ENCODE results near the gene ARHGEF33.

ARHGEF33 gene

DNA sequence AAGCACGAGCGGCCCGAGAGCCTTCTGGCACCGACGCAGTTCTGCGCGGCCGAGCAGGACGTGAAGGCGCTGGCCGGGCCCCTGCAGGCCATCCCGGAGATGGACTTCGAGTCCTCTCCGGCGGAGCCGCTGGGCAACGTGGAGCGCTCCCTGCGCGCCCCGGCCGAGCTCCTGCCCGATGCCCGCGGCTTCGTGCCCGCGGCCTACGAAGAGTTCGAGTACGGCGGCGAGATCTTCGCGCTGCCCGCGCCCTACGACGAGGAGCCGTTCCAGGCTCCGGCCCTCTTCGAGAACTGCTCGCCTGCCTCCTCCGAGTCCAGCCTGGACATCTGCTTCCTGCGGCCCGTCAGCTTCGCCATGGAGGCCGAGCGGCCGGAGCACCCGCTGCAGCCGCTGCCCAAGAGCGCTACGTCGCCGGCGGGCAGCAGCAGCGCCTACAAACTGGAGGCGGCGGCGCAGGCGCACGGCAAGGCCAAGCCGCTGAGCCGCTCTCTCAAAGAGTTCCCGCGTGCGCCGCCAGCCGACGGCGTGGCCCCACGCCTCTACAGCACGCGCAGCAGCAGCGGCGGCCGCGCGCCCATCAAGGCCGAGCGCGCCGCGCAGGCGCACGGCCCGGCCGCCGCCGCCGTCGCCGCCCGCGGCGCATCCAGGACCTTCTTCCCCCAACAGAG is 70.4 kb downstream of the ARHGEF33 start:
- peak; percentile 80 for DNase-seq (ENCODE audit: low read depth)

DNA sequence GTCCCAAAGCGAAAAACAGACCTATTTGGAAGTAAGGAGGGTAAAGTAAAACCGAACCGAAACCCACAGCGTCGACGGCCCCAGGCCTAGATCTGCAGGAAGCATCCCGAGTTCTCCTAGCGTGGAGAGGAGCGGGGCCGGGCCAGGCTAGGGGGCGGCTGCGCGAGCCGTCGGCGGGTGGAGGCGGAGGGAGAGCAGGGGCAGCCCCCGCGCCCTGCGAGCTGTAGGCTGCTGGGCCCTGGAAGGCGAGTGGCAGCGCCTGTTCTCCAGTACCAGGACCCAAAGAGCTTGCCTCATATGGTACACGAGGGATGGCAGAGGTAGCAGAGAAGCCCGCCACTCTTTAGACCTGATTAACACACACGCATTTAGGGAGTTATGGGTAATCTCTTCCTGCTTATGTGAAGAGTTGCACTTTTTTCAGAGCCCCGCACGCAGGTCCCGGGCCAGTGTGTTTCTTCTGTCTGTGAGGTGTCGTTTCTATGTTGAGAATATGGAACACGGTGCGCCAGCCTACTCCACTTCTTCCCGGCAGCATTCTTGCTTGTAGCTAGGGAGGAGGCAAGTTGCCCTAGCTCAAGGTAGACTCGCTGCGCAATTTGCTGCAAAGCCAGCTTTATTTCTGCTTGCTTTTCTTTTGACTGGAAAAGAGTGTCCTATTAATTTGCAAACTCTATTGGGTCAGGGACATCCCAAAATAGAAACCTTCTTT is 71.1 kb downstream of the ARHGEF33 start:
- DNase-seq (ENCODE audit: low read depth) = no peak

DNA sequence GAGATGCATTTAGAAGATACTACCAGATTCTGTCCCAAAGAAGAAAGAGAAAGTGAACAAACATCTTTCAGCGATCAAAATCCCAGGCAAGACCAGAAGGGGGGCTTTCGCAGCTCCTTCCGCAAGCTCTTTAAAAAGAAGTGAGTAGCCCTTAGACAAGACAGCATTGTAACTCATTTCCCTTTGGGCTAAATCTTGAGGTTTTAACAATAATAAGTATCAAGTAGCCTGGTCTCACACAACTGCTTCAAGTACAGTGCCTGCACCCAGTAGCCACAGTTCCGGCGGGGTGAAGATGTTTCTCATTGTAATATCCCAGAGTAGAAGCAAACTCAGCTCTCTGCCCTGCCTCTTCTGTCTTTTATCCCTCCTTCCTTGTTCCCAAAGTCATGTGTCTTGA is 76.3 kb downstream of the ARHGEF33 start:
- no peak for DNase-seq (ENCODE audit: low read depth)

DNA sequence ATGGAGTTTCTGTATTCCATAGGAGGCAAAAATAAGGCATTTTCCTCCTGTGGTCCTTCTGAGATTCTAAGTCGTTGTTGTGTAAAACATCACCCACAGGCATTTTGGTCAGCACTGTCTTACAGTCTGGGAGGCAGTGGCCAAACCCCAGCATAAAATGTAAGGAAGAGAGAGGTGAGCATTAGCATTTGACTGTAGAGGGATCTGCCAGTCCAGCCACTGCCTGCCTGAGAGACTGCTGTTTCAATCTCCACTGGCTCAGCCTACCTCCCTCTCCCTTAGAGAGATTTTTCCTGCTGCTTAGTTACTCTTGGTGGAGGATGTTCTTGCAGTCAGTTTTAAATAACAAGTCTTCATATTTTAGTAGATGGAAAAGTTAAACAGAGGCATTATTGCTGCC is 77.0 kb downstream of the ARHGEF33 start:
- DNase-seq (ENCODE audit: low read depth) = no peak

DNA sequence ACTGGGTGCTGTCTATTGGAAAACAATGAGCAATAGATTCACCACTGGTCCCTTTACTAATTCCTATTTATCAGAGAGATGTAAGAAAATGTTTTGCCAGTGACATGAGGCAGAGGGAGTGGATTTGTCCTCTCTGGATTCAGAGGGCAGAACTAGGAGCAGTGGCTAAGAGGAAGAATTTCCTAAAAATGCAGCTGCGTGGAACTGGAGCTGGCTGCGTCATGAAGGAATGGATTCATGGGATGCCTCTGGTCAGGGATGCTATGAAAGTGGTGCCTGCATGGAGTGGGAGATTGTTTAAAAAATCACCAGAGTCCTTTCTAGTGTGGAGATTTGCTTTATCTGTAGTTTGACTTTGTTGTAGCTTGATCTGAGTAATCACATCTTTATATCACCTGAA is 78.3 kb downstream of the ARHGEF33 start:
- DNase-seq (ENCODE audit: low read depth) = no peak

DNA sequence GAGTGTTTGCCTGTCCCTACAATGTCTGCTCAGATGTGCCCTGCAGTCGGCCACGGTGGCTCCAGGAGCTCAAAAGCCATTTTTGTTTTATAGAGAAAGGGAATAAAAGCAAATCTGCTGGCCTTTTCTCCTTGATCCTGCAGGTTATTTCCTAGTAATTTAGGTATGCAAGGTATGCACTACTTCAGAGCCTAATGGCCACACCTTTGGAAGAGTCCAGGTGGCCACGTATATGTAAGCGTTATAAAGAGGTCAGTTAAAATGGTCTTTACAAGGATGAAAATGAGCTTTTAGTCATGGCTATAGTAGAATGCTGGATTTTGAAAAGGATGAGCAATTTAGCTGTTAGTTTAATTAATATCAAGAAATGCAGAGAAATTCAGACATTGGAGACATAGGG is 81.7 kb downstream of the ARHGEF33 start:
- DNase-seq (ENCODE audit: low read depth) = no peak

DNA sequence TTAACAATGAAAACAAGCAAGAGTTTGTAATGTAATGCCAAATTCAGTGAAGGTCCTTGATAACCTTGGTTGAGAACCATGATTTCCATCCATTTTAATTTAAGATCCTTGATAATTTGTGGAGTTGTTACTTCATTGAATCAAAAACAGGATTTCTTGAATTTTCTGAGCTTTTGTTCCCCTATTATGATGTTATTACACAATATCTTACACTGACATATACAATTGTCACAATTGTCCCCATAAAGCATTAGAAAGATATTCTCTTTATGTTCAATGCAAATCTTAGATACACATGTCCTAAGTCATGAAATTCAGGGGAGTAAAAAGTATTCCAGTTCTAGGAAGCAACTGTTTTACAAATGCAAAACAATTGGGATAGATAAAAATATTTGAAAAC is 83.6 kb downstream of the ARHGEF33 start:
- DNase-seq (ENCODE audit: low read depth) = no peak

DNA sequence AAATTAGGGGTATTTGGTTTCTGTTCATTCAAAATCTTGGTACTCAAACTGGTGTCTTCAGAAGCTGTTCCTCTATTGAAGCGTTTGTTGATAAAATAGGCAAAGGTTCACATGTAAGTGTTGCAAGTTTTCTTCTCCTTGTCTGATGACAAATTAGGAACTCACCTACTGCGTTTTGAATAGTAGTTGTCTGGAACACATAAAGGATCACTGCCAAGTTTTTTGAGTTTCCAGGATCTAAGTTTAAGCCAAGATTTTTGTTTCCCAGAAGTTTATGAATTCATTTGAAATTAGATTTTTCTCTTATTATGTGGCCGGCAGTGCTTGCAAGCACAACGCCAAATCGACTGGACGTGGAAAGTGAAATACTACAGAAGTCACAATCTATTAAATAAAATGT is 85.4 kb downstream of the ARHGEF33 start:
- no peak for DNase-seq (ENCODE audit: low read depth)

DNA sequence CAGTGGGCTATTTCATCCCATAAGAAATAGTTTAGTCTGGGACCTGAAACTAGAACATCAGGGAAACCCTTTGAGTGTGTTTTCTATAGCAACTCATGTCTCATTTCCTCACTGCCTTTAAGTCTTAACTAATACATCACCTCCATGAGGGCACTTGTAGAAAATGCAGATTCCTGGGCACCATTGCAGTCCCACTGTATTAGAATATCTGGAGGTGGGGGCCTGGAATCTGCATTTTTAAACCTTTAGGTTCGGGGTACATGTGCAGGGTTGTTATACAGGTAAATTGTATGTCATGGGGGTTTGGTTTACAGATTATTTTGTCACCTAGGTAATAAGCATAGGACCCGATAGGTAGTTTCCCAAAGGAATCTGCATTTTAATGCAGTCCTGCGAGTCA is 87.4 kb downstream of the ARHGEF33 start:
- no peak for DNase-seq (ENCODE audit: low read depth)

DNA sequence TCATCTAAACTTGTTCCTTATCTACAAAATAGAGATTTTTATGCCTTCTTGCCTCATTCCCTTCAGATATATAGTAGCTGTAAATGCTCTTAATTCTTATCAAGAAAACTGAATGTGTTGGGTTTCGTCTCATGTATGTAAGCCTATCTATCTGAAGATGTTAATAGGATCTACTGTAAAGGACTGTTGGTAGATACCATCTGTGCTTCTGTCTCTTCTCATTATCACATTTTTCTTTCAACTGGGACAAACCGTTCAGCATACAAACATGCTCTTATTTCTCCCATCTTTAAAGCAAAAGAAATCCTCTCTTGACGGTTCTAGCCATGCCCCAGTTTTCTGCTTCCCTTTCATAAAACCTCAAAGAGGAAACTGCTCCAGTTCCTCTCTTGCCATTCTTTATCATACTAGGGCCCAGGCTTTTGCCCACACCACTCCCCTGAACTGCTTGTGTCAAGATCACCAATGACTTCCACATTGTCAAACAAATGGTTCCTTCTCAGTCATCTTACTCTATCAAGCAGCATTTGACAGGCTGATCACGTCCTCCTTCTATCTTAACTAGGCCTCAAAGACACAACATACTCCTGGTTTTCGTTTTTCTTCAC is 88.7 kb downstream of the ARHGEF33 start:
- DNase-seq (ENCODE audit: low read depth) = no peak

DNA sequence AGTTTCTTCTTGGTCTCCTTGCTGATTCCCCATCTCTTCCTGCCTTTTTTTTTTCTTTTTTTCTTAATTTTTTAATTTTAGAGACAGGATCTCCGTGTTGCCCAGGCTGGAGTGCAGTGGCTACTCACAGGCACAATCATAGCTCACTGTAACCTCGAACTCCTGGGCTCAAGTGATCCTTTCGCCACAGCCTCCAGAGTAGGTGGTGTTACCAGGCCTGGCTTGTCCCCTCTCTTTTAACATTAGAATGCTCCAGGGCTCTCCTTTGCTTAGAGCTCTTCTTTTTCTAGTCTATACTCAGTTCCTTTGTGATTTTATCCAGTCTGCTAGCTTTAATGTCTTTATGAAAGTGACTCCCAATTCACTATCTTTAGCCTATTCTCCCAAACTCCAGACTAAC is 89.2 kb downstream of the ARHGEF33 start:
- DNase-seq (ENCODE audit: low read depth) = no peak

DNA sequence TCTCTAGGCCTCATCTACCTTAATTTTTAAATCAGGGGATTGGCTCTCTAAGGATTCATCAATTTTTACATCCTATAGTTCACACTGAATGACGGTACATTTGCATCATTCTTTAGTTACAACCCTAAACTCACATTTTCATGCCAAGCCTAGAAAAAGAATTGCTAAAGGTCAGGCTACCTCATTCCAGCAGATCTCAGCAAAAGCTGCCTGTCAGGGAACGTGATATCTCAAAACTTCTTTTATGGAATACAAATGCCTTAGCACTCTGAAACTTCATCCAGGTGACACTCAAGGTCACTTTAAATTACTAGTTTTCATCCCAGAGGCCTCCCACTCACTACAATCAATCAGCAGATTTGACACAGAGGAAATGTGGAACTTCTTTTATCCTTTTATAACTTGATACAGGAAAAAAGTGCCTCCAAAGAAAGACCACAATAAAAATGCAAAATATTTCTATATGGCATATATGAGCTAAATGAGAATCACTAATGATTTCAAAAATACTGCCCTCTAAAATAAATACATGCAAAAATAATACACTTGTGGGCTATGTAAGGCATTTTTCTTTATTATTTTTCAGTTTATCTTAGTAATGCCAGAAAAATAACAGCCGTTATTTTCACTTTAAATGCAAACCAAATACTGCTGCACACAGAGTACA is 91.5 kb downstream of the ARHGEF33 start:
- DNase-seq (ENCODE audit: low read depth) = no peak

DNA sequence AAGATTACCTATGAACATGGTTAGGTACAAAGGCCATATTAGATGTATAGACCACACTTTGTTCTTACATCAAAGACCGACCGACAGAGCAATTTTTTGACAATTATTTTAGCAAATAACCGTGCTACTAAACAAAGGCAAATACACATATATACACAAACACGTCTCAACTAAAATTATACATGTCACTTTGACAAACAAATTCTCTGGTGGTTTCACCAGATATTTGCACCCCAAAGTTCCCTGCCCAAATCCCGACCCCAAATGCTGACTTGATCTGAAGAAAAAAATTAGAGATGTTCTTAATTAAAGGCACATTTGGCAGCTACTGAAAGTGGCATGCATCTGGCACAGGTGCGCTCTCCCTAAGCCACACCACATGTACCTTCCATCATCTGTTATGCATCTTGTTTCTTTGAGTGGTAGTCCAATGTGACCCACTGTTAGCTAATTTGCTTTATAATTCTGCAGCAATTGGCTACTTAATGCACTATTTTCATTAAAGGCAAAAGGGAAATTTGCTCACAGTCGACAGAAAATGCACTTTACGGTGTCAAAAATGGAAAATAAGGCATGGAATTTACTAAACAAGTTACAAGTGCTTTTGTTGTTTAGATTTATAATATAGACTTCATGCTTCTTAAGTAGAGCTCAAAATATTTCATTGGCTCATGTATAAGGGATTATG is 92.1 kb downstream of the ARHGEF33 start:
- DNase-seq (ENCODE audit: low read depth) = no peak

DNA sequence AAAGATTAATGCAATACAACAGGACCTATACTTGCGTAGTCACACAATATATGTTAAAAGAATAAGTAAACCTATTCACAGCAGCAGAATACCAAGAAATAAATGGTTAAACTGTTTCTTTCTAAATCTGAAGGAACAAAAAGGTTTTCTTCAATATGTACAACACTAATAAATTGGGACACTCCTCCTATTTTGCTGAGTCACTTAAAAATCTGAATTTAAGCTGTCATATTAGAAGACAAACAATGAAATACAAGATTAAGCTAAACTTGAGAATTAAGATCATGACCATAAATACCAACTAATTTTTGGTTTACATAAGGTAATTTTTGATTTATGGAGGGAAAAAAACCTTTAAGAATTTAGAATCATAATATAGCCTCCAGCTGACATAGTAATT is 92.8 kb downstream of the ARHGEF33 start:
- DNase-seq (ENCODE audit: low read depth) = no peak

DNA sequence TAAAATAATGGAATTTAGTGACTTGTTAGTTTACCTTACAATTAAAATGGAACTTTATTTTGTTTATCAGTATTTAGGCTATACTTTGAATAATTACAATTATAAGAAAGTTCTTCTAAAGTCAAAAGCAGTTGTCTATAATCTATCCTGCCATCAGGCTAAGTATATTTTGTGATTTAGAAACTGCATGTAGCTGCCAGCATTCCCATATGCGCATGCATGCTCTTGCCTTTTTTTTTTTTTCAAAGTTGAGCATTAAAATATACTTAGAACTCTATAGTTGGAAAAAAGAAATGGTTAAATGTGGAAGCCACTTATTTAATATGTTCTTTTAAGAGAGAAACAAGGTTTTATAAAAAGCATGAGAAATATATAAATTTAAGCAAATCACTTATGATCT is 99.0 kb downstream of the ARHGEF33 start:
- DNase-seq (ENCODE audit: low read depth) = no peak

DNA sequence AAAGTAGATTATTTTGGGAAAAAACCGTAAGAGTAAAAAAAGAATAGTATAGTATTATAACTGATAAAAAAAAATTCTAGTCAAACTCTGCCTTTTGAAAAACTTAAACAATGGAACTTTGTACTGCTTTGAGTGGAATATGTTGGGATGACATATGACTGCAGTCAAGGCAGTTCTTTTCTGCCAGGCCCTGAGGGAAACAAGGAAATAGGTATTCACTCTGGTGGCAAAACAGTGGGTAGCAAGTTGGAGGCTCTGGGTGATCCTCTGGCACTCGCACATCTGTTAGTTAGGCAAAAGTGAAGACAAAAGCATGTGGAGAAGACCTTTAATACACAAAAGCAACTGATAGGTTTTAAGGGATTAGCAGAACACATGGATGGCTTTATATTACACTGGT is 102.2 kb downstream of the ARHGEF33 start:
- DNase-seq (ENCODE audit: low read depth) = no peak

DNA sequence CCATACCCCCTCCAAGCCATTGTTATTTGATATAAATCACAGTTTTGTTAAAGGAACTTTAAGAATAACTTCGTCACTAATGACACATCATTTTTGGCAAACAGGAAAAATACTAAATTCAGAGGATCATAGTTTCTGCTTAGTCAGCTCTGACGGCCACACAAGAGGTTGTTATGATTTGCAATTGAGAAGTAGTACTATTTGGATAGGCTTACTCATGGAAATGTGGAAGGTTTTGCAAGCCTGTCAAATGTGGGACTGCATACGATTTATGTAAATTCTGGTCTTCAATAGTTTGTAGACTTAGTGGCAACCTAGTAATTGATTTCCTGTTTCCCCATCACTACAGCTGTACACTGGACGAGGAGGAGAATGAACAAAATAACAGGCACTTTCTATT is 108.1 kb downstream of the ARHGEF33 start:
- peak; percentile 88 for DNase-seq (ENCODE audit: low read depth)

DNA sequence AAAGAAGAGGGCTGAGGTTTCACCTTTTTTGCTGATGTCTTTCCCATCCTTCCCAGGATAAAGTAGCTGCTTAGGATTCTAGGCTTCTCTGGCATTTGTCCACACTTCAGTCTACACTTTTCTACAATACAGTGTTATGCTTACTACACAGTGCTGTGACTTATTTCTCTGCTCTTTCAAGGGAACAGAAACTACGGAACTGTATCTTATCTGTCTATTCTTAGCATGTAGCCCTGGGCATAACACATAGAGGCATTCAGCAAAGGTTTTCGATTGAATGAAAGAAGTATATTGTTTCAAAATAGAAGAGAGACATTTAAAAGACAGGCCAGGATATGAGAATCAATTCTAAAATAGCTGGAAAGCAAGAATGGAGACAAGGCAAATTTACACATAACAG is 110.9 kb downstream of the ARHGEF33 start:
- no peak for DNase-seq (ENCODE audit: low read depth)

DNA sequence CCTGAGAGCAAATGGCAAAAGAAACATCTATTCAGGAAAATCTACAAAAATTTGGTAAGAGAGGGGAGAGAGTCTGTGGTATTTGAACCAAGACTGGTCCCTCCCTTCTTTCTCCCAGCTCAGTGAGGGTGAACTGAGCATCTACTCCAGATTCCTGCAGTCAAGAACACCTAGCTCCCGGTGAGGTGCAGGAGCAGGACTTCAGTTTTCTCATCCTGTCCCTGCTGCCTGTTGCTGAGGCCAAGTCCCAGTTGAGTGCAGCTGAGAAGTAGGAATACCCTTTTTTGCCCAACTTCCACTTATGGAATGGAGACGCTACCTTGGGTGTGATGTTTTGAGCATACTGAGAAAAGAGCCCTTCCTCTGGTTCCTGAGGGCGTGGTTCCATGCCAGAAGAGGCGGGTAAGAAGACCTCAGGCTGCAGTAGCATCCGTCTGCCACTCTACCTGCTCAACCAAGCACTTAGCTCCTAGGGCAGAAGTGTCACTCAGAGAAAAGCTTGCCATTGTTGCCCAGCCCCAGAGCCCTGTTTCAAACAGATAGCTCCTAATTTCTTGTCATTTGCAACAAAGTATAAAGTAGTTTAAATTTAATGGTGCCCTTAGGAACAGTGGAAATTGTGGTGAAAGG is 118.3 kb downstream of the ARHGEF33 start:
- no peak for DNase-seq (ENCODE audit: low read depth)

DNA sequence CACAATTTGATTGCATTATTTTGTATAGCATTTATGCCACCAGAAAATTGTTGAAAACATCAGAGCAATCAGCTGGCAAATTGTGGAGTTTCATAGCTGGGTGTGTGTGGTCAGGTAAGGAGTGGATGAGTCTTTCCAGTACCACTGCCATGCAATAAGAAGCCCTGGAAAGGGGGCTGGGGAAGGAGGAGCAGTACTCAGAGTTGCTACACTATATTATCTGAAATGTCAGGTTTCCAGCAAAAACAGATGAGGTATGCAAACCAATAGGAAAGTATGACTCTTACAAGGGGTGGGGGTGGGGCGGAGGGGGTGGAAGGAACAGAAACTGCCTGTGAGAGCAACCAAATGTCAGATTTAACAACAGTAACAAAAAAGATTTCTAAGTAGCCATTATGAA is 119.0 kb downstream of the ARHGEF33 start:
- peak; percentile 15 for DNase-seq (ENCODE audit: low read depth)

DNA sequence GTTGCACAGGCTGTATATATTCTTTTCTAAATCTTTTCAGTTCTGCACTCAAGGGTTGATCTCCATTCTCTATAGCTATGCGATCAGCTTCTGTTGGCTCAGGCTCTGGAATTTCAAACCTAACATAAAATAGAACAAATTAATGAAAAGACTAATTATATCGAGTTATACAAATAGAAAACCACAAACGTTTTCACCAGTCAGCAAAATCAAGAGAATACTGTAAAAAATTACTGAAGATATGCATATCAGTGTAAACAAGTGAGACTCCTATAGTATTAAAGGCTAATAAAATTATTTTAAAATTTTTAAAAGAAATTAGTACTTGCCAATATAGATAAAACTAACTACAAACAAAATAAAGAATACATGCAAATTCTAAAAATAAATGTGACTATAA is 124.2 kb downstream of the ARHGEF33 start:
- DNase-seq (ENCODE audit: low read depth) = no peak

DNA sequence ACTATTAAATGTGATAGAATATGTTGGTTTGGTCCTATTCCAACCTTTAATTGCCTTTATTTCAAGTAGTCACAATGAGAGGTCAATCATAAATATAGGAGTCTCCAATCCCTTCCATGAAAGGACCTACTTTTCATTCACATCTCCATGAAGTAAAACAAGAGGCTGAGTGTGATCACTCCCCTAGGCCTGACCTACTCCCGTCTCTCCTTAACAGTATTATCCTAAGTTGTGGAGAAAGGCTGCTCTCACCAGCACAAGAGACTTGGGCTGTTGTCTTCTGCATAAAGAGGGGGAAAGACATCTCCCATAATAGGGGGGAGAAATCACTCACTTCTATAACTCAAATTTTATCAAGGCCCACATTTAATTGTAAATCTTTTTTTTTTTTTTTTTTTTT is 125.7 kb downstream of the ARHGEF33 start:
- no peak for DNase-seq (ENCODE audit: low read depth)

All from EH (cell line).